ENCODE data around the gene CNTNAP3B. TPM values are rescaled to one million over a fixed set of nuclear protein-coding genes. Genes with fewer than 3 reads are reported as not detected.
"Not testable (repeated sequence)": the region's sequence is repeated elsewhere in the genome, so short reads cannot be mapped to it uniquely, and the experiment has no call there.

Gene CNTNAP3B
- not detected in 2 replicates for total RNA-seq (2014; rRNA removed; shearing (Covaris generic); ENCODE audit: low replicate concordance)

GRCh38 chr9:42129073-42129729, at the start of gene CNTNAP3B:
CNTNAP3B (minus strand) TSS chr9:42129426; CDS start chr9:42129094, 332 bp downstream.
- not testable (repeated sequence) for H3K27me3 ChIP-seq (ENCODE audit: low read length); H3K79me2 ChIP-seq (ENCODE audit: low read length); H3K9me3 ChIP-seq (ENCODE audit: low read length); H4K20me1 ChIP-seq (ENCODE audit: insufficient read depth, low read depth, low read length); H3K4me1 ChIP-seq (ENCODE audit: low read length); H3K27ac ChIP-seq (ENCODE audit: low read length); H3K4me2 ChIP-seq (ENCODE audit: low read depth, low read length, poor library complexity, severe bottlenecking); H3K4me3 ChIP-seq (ENCODE audit: low read length); H3K9me2 ChIP-seq (replicated peaks; ENCODE audit: insufficient read depth, low read length); H3K36me3 ChIP-seq (ENCODE audit: insufficient read depth, low read length); H3K9ac ChIP-seq (ENCODE audit: low read length); DNase-seq; H2AFZ ChIP-seq (ENCODE audit: low read length)

DNA sequence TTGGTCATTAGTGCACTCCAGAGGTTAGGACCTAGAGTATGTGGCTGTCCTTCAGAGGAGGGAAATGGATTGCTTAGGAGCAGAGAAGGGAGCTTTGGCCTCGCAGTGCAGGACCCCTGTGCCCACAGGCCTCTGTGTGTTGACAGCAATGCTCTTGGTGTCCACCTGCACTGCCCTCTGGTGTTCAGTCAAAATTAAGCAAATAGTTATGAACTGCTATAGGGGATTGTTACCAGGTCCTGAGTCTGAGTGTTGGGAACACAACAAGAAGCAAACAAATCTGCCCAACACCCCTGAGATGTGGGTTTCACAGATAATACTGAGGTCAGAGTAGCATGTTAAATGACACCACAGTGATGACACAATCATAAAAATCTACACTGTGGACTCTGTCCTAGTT, 31.1 kb upstream of the CNTNAP3B start:
- not testable (repeated sequence) for H3K9ac ChIP-seq (ENCODE audit: low read length); H3K4me3 ChIP-seq (ENCODE audit: low read length); H3K9me2 ChIP-seq (replicated peaks; ENCODE audit: insufficient read depth, low read length); H4K20me1 ChIP-seq (ENCODE audit: insufficient read depth, low read depth, low read length); H3K9me3 ChIP-seq (ENCODE audit: low read length); H3K4me1 ChIP-seq (ENCODE audit: low read length); H3K79me2 ChIP-seq (ENCODE audit: low read length); H2AFZ ChIP-seq (ENCODE audit: low read length); H3K27me3 ChIP-seq (ENCODE audit: low read length); H3K4me2 ChIP-seq (ENCODE audit: low read depth, low read length, poor library complexity, severe bottlenecking); H3K27ac ChIP-seq (ENCODE audit: low read length); H3K36me3 ChIP-seq (ENCODE audit: insufficient read depth, low read length)
- peak; percentile 43 for DNase-seq

DNA sequence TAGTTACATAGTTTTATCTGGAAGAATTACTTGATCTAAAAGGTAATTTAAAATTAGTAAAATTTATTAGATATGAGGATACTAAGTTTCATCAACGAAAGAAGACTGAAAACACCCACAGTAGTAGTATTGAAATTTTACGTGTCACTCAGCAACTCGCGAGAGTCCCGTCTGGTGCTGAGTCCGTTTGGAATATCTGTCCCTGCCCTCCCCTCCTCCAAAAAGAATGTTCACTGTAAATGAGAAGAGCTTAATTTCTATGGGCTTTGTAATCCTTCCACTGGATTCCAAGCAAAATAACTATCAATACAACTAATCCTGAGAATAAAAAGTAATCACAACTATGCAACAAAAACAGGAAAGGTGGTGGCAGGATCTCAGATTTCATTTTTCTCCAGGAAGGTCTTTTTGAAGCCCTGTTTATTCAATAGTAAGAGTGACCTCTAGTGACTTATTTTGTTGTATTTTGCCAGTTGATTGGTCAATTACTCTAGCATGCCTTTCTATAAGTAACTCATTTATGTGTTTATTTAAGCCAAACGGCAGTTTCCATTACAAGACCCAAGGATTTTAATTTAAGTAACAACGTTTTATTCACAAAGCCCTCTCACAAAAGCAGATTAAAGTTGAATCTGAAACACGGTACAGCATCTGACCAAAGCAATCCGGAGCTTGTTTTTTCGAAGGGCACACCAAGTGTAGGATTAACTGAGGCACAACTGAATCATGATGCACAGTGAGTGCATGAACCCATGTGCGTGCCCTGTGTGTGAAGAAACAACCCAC, 2.0 kb downstream of the CNTNAP3B start:
- not testable (repeated sequence) for H3K27me3 ChIP-seq (ENCODE audit: low read length); H3K4me1 ChIP-seq (ENCODE audit: low read length); H4K20me1 ChIP-seq (ENCODE audit: insufficient read depth, low read depth, low read length); H3K36me3 ChIP-seq (ENCODE audit: insufficient read depth, low read length); H3K9me3 ChIP-seq (ENCODE audit: low read length); H3K4me3 ChIP-seq (ENCODE audit: low read length); H3K9ac ChIP-seq (ENCODE audit: low read length); H3K27ac ChIP-seq (ENCODE audit: low read length); H3K79me2 ChIP-seq (ENCODE audit: low read length); H2AFZ ChIP-seq (ENCODE audit: low read length); H3K9me2 ChIP-seq (replicated peaks; ENCODE audit: insufficient read depth, low read length); H3K4me2 ChIP-seq (ENCODE audit: low read depth, low read length, poor library complexity, severe bottlenecking)
- DNase-seq: peak; percentile 39

DNA sequence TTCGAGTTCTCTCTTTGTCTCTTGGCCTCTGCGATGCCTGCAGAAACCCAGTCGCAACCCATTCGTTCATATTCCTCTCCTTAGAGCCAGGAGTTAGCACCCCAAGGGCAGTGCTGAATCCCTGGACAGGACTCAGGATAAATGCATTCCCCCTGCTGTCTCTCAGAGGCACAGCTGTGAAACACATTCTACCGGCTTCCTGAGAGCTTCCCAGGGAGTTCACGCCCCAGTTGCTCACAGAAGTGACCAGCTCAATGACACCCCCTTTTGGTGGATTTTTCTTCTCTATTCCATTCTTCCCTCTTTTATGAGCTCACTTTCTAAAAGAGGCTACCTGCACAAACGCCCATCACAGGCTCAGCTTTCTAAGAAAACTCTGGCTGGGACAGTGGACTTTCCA, 8.2 kb downstream of the CNTNAP3B start:
- not testable (repeated sequence) for H3K9ac ChIP-seq (ENCODE audit: low read length); H3K9me3 ChIP-seq (ENCODE audit: low read length); H3K36me3 ChIP-seq (ENCODE audit: insufficient read depth, low read length); H2AFZ ChIP-seq (ENCODE audit: low read length); H3K27me3 ChIP-seq (ENCODE audit: low read length); H3K4me3 ChIP-seq (ENCODE audit: low read length); H3K9me2 ChIP-seq (replicated peaks; ENCODE audit: insufficient read depth, low read length); H3K79me2 ChIP-seq (ENCODE audit: low read length); H3K4me1 ChIP-seq (ENCODE audit: low read length); H4K20me1 ChIP-seq (ENCODE audit: insufficient read depth, low read depth, low read length); H3K4me2 ChIP-seq (ENCODE audit: low read depth, low read length, poor library complexity, severe bottlenecking); DNase-seq; H3K27ac ChIP-seq (ENCODE audit: low read length)

DNA sequence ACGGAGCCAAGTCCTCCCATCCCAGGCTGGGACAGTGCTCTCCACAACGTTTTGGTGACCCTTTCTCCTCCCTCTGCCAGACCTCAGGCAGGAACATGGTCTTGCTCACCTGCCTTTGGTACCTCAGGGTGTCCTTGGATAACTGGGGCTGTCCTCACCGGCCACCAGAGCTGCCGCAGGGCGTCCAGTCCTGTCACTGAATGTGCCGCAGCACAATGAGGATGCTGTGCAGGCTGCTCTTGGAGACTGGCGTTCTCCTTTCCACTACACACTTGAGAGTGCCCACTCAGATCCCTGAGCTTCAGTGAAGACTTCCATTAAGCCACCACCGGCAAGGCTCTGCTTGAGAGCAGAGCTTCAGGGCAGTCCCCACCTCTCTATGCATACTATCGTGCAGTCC, 33.3 kb downstream of the CNTNAP3B start:
- H3K9me3 ChIP-seq (ENCODE audit: low read length); DNase-seq; H3K79me2 ChIP-seq (ENCODE audit: low read length); H3K36me3 ChIP-seq (ENCODE audit: insufficient read depth, low read length); H3K27me3 ChIP-seq (ENCODE audit: low read length); H3K27ac ChIP-seq (ENCODE audit: low read length); H3K9me2 ChIP-seq (replicated peaks; ENCODE audit: insufficient read depth, low read length); H3K4me3 ChIP-seq (ENCODE audit: low read length); H4K20me1 ChIP-seq (ENCODE audit: insufficient read depth, low read depth, low read length); H3K4me1 ChIP-seq (ENCODE audit: low read length); H3K4me2 ChIP-seq (ENCODE audit: low read depth, low read length, poor library complexity, severe bottlenecking); H3K9ac ChIP-seq (ENCODE audit: low read length); H2AFZ ChIP-seq (ENCODE audit: low read length): not testable (repeated sequence)

GRCh38 chr9:42084559-42084952, 44.7 kb downstream of the CNTNAP3B start:
- not testable (repeated sequence) for H3K4me1 ChIP-seq (ENCODE audit: low read length); H2AFZ ChIP-seq (ENCODE audit: low read length); H3K9ac ChIP-seq (ENCODE audit: low read length); H3K9me2 ChIP-seq (replicated peaks; ENCODE audit: insufficient read depth, low read length); H3K27me3 ChIP-seq (ENCODE audit: low read length); H3K4me2 ChIP-seq (ENCODE audit: low read depth, low read length, poor library complexity, severe bottlenecking); H3K4me3 ChIP-seq (ENCODE audit: low read length); H3K27ac ChIP-seq (ENCODE audit: low read length); H3K9me3 ChIP-seq (ENCODE audit: low read length); H3K36me3 ChIP-seq (ENCODE audit: insufficient read depth, low read length); H4K20me1 ChIP-seq (ENCODE audit: insufficient read depth, low read depth, low read length); DNase-seq; H3K79me2 ChIP-seq (ENCODE audit: low read length)

- H3K9ac ChIP-seq (ENCODE audit: low read length); H2AFZ ChIP-seq (ENCODE audit: low read length); H3K79me2 ChIP-seq (ENCODE audit: low read length); H3K4me1 ChIP-seq (ENCODE audit: low read length); H3K27me3 ChIP-seq (ENCODE audit: low read length); H3K9me3 ChIP-seq (ENCODE audit: low read length); DNase-seq; H3K9me2 ChIP-seq (replicated peaks; ENCODE audit: insufficient read depth, low read length); H3K4me3 ChIP-seq (ENCODE audit: low read length); H3K36me3 ChIP-seq (ENCODE audit: insufficient read depth, low read length); H3K27ac ChIP-seq (ENCODE audit: low read length); H3K4me2 ChIP-seq (ENCODE audit: low read depth, low read length, poor library complexity, severe bottlenecking); H4K20me1 ChIP-seq (ENCODE audit: insufficient read depth, low read depth, low read length): not testable (repeated sequence)
Observed at GRCh38 chr9:42083877-42084558, 45.2 kb downstream of the CNTNAP3B start.

GRCh38 chr9:42080376-42080775, 48.9 kb downstream of the CNTNAP3B start:
- not testable (repeated sequence) for DNase-seq; H3K4me3 ChIP-seq (ENCODE audit: low read length); H3K9me2 ChIP-seq (replicated peaks; ENCODE audit: insufficient read depth, low read length); H3K4me2 ChIP-seq (ENCODE audit: low read depth, low read length, poor library complexity, severe bottlenecking); H3K27ac ChIP-seq (ENCODE audit: low read length); H2AFZ ChIP-seq (ENCODE audit: low read length); H3K4me1 ChIP-seq (ENCODE audit: low read length); H3K36me3 ChIP-seq (ENCODE audit: insufficient read depth, low read length); H4K20me1 ChIP-seq (ENCODE audit: insufficient read depth, low read depth, low read length); H3K27me3 ChIP-seq (ENCODE audit: low read length); H3K9me3 ChIP-seq (ENCODE audit: low read length); H3K9ac ChIP-seq (ENCODE audit: low read length); H3K79me2 ChIP-seq (ENCODE audit: low read length)

Data from Karpas-422 (cell line).